Psoas muscle (tissue), 8 donors: ENCODE measurements around the gene MX2. TPM values are rescaled to one million over a fixed set of nuclear protein-coding genes. Genes with fewer than 3 reads are reported as not detected.

Experiments
- ATAC-seq, 4 donors: fragments of 200-7000 bp; cut with Tn5 transposase; one replicate each; pipeline ENCODE4 v1.9.1; 2020; ENCODE audit warnings: moderate library complexity in 3 of 4, mild to moderate bottlenecking in 2 of 4
- DNase-seq, 2 donors: peaks; one replicate each; pipeline ENCODE4 v3.0.0-alpha.2; 2020
- H3K27ac ChIP-seq: fragments of 200-600 bp; one replicate; pipeline ENCODE4 v1.8.0; 2022
- H3K27me3 ChIP-seq, 3 donors: fragments of 200-600 bp in 1 of 3; one replicate each; pipeline versions ENCODE4 v1.6.1 to v1.8.0; 2013 to 2022; ENCODE audit warnings: low read length in 2 of 3, mild to moderate bottlenecking in 2 of 3, moderate library complexity in 1 of 3; ENCODE audit not compliant: insufficient read depth in 3 of 3
- H3K36me3 ChIP-seq, 2 donors: fragments of 200-600 bp in 1 of 2; one replicate each; pipeline versions ENCODE4 v1.6.1 to v1.8.0; 2013 to 2022; ENCODE audit warnings: low read depth in 1 of 2, mild to moderate bottlenecking in 1 of 2, moderate library complexity in 1 of 2; ENCODE audit not compliant: insufficient read depth in 1 of 2
- H3K4me1 ChIP-seq: fragments of 200-600 bp; one replicate; pipeline ENCODE4 v1.8.0; 2022
- H3K4me3 ChIP-seq: fragments of 200-600 bp; one replicate; pipeline ENCODE4 v1.8.0; 2022; ENCODE audit warnings: mild to moderate bottlenecking
- H3K9me3 ChIP-seq: fragments of 200-600 bp; one replicate; pipeline ENCODE4 v1.8.0; 2022
- WGBS, 3 donors: extraction: QIAGEN DNeasy Blood & Tissue Kit; methylation state at CpG; one replicate each; pipeline versions ENCODE4 v1.1.6 to v1.1.7; 2013; 5-methylcytosine and 5-hydroxymethylcytosine counted together
- intact Hi-C, 2 donors: fragments of 100-400 bp; cut with DNase I; formaldehyde crosslinking; loops; one replicate each; pipeline versions ENCODE4 v1.11.0 to v1.14.2; 2022
- polyA plus RNA-seq, 3 donors: library from polyadenylated mRNA; stranded (reverse); fragments of 200-250 nt; gene quantifications; one replicate each; pipeline ENCODE4 v1.2.3, GENCODE V29; 2013
- total RNA-seq, 4 donors: library from RNA; stranded (reverse); fragmentation: NEBNext Ultra II Directional in 2 of 4; extraction: Animal tissue kit (Norgen Biotek cat#: 25700) in 2 of 4; gene quantifications; one replicate each; pipeline versions ENCODE4 v1.2.1 to v1.2.4, GENCODE V29; 2021 to 2023
- TF ChIP-seq, protein P1 (sequence below): fragments of 200-600 bp; IDR thresholded peaks from one replicate; pipeline ENCODE4 v1.8.0; 2022; ENCODE audit warnings: antibody characterized with exemption
- donor health status: healthy with polysubstance abuse.
- donor health status: DM: no; HTN: no; CAD: no; lungs with moderate emphysema.
- donor health status: Bipolar disorder and iron deficiency.
- donor health status: healthy.
- donor health status: DM: yes; HTN: yes; CAD: no.
- donor health status: DM: no; HTN: no; CAD: no.
- donor health status: DM: no; HTN: no; CAD: no.
- donor health status: DM: yes; HTN: yes; CAD: no.

The MX2 gene
- total and polyA plus RNA-seq, 7 donors, result 1.2 to 3.6 (median 2.7) TPM

DNA sequence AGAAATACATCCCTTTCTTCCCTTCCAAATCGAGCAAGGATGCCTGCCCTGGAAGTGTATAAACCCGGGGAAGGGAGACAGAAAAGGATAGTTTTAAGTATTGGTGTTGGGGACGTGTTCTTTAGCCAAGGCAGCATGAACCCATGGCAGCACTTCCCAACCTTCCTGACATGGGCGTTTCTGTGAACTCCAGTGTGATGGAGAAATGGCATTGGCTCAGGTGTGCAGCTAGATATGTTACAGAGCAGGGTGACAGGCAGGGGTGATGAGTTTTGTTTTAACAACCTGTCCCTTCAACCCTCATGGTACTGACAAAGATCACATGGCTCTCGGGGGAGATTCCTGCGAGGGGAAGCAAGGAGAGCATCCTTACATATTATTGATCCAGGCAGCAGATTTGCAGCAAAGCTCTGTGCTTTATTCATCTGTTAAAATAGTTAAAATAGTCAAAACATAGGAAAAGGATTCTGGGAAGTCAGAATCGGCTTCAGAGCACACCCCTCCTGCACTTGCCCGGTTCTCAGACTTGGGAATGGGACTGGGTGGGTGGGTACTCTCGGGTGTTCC lies 68.2 kb downstream of the MX2 start:
- DNase-seq (no peak), ATAC-seq (no peak)
- H3K4me3 ChIP-seq, result no peak overlapping the region
- TF ChIP-seq, protein P1, sequence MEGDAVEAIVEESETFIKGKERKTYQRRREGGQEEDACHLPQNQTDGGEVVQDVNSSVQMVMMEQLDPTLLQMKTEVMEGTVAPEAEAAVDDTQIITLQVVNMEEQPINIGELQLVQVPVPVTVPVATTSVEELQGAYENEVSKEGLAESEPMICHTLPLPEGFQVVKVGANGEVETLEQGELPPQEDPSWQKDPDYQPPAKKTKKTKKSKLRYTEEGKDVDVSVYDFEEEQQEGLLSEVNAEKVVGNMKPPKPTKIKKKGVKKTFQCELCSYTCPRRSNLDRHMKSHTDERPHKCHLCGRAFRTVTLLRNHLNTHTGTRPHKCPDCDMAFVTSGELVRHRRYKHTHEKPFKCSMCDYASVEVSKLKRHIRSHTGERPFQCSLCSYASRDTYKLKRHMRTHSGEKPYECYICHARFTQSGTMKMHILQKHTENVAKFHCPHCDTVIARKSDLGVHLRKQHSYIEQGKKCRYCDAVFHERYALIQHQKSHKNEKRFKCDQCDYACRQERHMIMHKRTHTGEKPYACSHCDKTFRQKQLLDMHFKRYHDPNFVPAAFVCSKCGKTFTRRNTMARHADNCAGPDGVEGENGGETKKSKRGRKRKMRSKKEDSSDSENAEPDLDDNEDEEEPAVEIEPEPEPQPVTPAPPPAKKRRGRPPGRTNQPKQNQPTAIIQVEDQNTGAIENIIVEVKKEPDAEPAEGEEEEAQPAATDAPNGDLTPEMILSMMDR, result no peak
- 72 to 73% (median 72%) methylated on average over 9 of the region's 9 CpGs for WGBS, 3 donors
- no peaks in the 10 kb centered on the region for H3K4me1 ChIP-seq
- H3K27ac ChIP-seq, result no peak overlapping the region
- H3K36me3 ChIP-seq, result peaks cover 0 to 12% of the 10 kb centered on the region in 2 donors
- no peaks in the 10 kb centered on the region for H3K9me3 ChIP-seq
- intact Hi-C loops, result no loop called here
- H3K27me3 ChIP-seq, result peaks cover 0 to 30% (median 0%) of the 10 kb centered on the region in 3 donors

DNA sequence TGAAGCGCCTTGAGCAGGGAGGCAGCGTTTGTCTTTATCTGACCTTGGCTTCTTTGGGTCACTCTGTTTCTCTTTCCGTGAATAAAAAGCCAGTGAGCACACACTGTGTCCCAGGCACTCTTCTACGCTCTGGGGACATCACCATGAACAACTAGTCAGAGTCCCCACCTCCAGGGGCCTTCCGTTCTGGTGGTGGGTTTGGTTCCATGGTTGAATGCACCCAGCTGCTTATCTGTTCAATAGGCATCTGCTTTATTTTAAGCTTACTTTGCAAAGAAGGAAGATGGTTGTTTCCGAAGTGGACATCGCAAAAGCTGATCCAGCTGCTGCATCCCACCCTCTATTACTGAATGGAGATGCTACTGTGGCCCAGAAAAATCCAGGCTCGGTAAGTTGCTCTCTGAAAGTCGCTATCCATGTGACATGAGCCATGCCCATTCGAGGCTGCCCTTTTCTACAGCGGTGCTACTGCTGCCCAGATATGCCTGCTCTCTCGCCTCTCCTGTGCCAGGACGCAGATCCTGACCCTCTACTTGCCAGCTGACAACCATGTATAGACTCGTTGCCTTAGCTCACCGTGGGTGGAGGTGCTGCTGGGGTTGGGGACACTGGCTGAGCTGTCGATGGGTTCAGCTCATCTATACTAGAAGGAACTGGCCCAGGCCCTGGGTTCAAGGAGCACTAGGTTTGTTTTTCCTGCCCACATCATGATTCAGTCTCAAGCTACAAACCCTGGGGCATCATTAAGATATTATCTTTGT lies 70.1 kb downstream of the MX2 start:
- Histone ChIP-seq H3K36me3 (peaks cover 0 to 12% of the 10 kb centered on the region in 2 donors), H3K4me3 (no peak overlapping the region), H3K27me3 (peaks cover 0 to 15% (median 0%) of the 10 kb centered on the region in 3 donors), H3K4me1 (no peaks in the 10 kb centered on the region), H3K27ac (no peak overlapping the region), H3K9me3 (no peaks in the 10 kb centered on the region)
- WGBS, 3 donors, result 80 to 91% (median 89%) methylated on average over 16 of the region's 16 CpGs
- ATAC-seq (no peak), DNase-seq (no peak)
- TF ChIP-seq, protein P1, result no peak
- intact Hi-C loops, result no loop called here

DNA sequence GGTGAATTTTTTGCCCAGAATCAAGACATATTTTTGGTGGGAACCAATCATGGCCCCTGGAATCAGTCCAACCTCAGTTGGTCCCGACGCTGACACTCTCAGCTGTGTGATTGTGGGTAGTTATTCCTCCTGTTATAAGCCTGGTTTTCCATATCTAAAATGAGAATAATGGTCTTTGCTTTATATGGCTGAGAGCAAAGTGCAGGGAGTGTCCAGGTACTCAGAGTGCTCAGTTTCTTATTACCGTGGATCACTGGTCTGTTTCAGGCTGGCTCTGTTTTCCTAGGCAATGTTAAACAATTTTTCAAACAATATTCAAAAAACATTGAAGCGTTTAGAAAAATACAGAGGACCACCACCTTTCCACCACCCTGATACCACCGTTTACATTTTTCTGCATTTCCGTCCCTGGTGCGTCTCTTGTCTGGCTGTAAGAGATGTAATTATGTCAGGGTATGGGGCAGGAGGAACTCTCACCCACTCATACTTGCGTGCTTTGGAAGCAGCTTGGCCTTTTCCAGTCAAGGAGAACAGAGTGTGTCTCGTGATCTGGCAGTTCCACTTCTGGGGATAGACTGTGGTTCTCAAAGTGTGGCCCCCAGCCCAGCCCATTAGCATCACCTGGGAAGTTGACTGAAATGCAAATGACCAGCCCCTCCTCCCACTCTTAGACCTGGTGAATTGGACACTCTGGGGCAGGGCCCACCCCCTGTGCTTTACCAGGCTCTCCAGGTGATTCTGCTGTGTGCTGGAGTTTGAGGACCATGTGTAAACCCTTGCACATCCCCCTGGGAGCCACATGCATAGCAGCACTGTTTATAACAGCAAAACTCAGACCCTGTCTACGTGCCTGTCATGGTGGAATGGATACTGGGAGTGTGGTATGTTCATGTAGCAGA lies 71.0 kb downstream of the MX2 start:
- 74 to 95% (median 93%) methylated on average over 10 of the region's 10 CpGs for WGBS, 3 donors
- peaks cover 0 to 12% of the 10 kb centered on the region in 2 donors for H3K36me3 ChIP-seq
- ATAC-seq, result no peak
- no peak overlapping the region for H3K27ac ChIP-seq
- H3K27me3 ChIP-seq, result peaks cover 0 to 6% (median 0%) of the 10 kb centered on the region in 3 donors
- no peaks in the 10 kb centered on the region for H3K9me3 ChIP-seq
- no peaks in the 10 kb centered on the region for H3K4me1 ChIP-seq
- intact Hi-C loops, result no loop called here
- no peak for DNase-seq
- H3K4me3 ChIP-seq, result no peak overlapping the region
- TF ChIP-seq, protein P1, result no peak

DNA sequence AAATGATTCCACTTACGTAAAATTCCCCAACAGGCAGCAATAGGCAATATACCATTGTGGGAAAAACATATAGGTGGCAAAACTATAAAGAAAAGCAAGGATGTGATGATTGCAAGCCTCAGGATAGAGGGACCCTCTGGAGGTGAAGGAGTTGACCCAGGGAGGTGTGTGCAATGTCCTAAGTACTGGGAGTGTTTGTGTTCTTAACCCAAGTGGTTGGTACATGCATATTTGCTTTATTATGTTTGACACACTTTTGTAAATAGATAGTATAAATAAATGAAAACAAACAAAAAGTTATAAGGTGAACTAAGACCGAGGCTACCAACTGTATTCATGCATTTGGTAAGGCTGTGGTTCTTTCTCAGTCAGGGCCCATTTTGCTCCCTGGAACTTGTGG lies 71.7 kb downstream of the MX2 start:
- TF ChIP-seq, protein P1, result no peak
- H3K4me3 ChIP-seq, result no peak overlapping the region
- no peak overlapping the region for H3K27ac ChIP-seq
- H3K27me3 ChIP-seq, result no peaks in the 10 kb centered on the region
- no peaks in the 10 kb centered on the region for H3K9me3 ChIP-seq
- H3K36me3 ChIP-seq, result peaks cover 0 to 12% of the 10 kb centered on the region in 2 donors
- ATAC-seq (no peak), DNase-seq (no peak)
- intact Hi-C loops, result no loop called here
- no peaks in the 10 kb centered on the region for H3K4me1 ChIP-seq
- WGBS, 3 donors, result 93 to 96% (median 96%) methylated on average over 2 of the region's 2 CpGs
